Stimulated activated CD4-positive, alpha-beta T cell treated with anti-CD3 and anti-CD28 coated beads, Interleukin-12 subunit alpha, Interleukin-12 subunit beta, amount 100 ng/mL, for 48 hours (primary cell): ENCODE measurements around the gene NFX1.

Source experiments
- DNase-seq, 3 donors: peaks; one replicate each; pipeline ENCODE4 v3.0.0-alpha.2; 2020; ENCODE audit warnings: low read depth in 2 of 3, low spot score in 1 of 3

Gene NFX1

DNA sequence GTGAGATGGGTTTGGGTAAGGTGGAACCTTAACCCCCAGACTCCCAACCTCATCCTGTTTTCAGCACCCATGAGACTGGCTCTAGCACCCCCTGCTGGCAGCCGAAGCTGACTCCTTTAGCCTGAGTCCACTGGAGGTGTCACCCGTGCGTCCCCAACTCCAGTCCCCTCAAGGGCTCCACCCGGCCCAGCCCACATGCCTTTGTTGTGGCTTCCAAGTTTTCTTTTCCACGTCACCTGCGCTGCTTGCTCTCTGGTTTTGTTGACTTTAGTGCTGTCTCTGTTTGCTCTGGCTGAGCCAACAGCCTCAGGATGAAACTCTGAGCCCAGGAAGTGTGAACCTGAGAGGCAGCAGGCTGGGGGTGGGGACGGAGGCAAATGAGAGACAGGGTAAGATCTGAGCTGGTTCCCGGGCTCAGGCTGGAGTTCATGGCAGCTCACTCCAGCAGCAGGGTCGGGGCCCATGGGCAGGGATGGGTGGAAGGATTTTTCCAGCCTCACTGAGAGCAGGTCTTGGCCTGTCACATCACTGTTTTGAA lies 125.3 kb downstream of the NFX1 start:
- peak; percentile 91 to 95 (median 91) for DNase-seq

DNA sequence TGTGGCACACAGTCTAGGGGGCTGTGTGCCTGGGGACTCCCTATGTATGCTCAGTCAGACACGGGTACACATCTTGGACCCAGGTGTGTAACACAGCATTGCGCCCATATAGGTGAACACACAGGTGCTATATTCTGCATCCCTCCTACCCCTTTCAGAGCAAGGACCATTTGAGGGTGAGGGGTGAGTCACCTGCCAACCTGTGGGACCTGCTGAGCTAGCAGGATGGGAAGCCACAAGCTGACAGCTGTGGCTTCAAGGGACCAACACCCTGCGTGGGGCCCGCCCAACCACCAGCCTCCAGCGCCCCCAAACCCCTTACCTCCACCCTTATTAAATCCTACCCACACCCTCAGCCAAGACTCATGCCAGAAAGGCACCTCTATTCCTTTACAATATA lies 126.7 kb downstream of the NFX1 start:
- no peak for DNase-seq

DNA sequence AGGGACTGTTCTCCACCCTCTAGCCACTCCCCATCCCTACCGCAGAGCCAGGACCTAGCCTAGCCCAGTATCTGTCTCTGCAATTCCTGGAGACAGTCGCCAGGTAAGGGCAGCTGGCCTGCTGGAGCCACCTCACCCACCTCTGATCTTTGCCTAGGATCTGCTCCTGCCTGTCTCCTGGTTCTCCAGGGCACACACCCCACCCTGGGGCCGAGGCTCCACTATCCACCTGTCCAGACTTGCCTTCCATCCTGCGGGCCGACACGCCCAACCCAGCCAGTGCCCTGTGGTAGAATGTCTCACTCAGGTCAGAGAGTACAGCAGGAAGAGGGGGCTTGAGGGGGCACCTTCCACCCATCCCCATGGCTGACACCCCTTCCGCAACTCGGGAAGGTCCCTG lies 127.8 kb downstream of the NFX1 start:
- no peak for DNase-seq

DNA sequence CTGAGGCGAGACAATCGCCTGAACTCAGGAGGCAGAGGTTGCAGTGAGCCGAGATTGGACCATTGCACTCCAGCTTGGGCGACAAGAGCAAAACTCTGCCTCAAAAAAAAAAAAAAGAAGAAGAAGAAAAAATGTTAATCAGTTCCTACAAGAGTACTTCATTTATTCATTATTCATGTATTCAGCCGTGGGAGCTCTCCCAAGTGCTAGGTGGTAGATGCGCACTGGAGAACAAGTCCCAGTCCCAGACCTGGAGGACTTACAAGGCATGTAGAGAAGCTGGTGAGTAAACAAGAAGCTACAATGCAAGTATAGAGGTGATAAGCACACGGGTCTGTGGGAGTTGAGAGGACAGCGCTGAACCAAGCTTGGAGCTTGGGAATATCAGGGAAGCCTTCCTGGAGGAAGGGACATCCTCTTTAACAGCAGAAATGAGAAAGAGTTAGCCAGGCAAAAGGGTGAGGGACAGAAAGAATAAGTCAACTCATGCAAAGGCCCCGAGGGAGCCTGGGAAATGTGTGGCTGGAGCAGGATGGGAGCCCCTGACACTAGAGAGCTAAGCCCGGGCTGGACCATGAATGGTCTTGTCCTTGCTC lies 129.5 kb downstream of the NFX1 start:
- no peak for DNase-seq
